Thymus (tissue), 11 donors: Measurements from ENCODE around the gene CTRL. TPM values are rescaled to one million over a fixed set of nuclear protein-coding genes. Genes with fewer than 3 reads are reported as not detected.

Experiments used
- DNase-seq, 9 donors: peaks; one replicate each; pipeline ENCODE4 v3.0.0-alpha.2; 2013; ENCODE audit warnings: low spot score in 9 of 9, low read depth in 6 of 9, missing footprints in 1 of 9
- H3K27ac ChIP-seq, 2 donors: one replicate each; pipeline ENCODE4 v1.5.1; 2013; ENCODE audit warnings: control low read depth in 1 of 2, low read depth in 1 of 2, low read length in 1 of 2, mild to moderate bottlenecking in 1 of 2, moderate library complexity in 1 of 2
- H3K27me3 ChIP-seq, 2 donors: one replicate each; pipeline ENCODE4 v1.5.1; 2013; ENCODE audit warnings: low read length in 1 of 2; ENCODE audit not compliant: control insufficient read depth in 2 of 2, insufficient read depth in 1 of 2
- H3K36me3 ChIP-seq, 2 donors: one replicate each; pipeline ENCODE4 v1.5.1; 2013; ENCODE audit warnings: low read length in 1 of 2, mild to moderate bottlenecking in 1 of 2, moderate library complexity in 1 of 2; ENCODE audit not compliant: control insufficient read depth in 2 of 2, insufficient read depth in 2 of 2
- H3K4me1 ChIP-seq, 2 donors: one replicate each; pipeline ENCODE4 v1.5.1; 2013; ENCODE audit warnings: low read length in 2 of 2; ENCODE audit not compliant: control insufficient read depth in 2 of 2, insufficient read depth in 2 of 2
- H3K4me3 ChIP-seq, 2 donors: one replicate each; pipeline ENCODE4 v1.5.1; 2013; ENCODE audit warnings: low read length in 2 of 2, control low read depth in 1 of 2, mild to moderate bottlenecking in 1 of 2
- H3K9me3 ChIP-seq, 2 donors: one replicate each; pipeline ENCODE4 v1.5.1; 2013; ENCODE audit warnings: low read length in 1 of 2, mild to moderate bottlenecking in 1 of 2; ENCODE audit not compliant: control insufficient read depth in 2 of 2, insufficient read depth in 1 of 2
- WGBS: extraction: QIAGEN DNeasy Blood & Tissue Kit; methylation state at CpG from one replicate; pipeline ENCODE4 v1.1.7; 2013; 5-methylcytosine and 5-hydroxymethylcytosine counted together
- polyA plus RNA-seq: library from polyadenylated mRNA; stranded (reverse); fragments of 200-250 nt; gene quantifications from one replicate; pipeline ENCODE4 v1.2.3, GENCODE V29; 2013
- total RNA-seq: library from RNA; stranded (reverse); fragments of 120-200 nt; gene quantifications from one replicate; pipeline ENCODE4 v1.2.4, GENCODE V29; 2013
- donor health status: healthy.

Gene CTRL
- total and polyA plus RNA-seq, 2 donors: 0.61 to 6.4 TPM

DNA sequence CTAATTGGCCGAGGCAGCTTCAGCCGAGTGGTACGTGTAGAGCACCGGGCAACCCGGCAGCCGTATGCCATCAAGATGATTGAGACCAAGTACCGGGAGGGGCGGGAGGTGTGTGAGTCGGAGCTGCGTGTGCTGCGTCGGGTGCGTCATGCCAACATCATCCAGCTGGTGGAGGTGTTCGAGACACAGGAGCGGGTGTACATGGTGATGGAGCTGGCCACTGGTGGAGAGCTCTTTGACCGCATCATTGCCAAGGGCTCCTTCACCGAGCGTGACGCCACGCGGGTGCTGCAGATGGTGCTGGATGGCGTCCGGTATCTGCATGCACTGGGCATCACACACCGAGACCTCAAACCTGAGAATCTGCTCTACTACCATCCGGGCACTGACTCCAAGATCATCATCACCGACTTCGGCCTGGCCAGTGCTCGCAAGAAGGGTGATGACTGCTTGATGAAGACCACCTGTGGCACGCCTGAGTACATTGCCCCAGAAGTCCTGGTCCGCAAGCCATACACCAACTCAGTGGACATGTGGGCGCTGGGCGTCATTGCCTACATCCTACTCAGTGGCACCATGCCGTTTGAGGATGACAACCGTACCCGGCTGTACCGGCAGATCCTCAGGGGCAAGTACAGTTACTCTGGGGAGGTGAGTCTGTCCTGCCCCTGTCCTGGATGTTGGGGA is 22.5 kb downstream of the CTRL start:
- DNase-seq: no peak
- peaks cover 29 to 30% of the 10 kb centered on the region in 2 donors for H3K36me3 ChIP-seq
- 99% methylated on average over 36 of the region's 36 CpGs for WGBS

DNA sequence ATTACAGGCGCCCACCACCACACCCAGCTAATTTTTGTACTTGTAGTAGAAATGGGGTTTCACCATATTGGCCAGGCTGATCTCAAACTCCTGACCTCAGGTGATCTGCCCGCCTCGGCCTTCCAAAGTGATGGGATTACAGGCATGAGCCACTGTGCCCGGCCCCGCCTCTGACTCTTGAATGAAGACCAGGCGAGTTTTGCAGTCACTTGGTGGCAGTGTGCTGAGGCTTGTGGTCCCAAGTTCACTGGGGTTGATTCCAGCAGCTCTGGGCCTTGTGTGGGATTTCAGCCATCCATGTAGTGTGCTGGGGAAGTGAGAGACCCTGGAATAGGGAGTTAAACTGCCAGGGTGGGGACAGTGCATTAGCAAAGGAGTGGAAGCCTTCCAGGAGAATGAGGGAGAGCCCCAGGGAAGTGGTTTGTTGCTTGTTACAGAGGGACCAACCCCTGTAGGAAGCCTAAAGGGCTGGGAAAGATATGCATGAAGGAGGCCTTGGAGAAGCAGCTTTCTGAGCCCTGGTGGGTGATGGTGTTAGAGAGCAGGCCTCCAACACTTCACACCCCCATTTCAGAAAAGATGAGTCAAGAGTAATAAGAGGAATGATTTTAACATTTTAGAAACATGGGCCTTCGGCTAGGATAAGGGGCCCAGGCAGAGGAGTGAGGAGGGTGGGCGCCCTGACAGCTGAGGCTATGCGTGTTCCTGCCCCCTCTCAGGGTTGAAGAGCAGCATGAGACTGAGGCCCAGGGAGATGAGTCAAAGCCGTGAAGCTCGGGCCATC is 24.1 kb downstream of the CTRL start:
- H3K4me3 ChIP-seq: no peak overlapping the region
- no peak for DNase-seq
- 96% methylated on average over 11 of the region's 11 CpGs for WGBS
- peaks cover 0 to 19% of the 10 kb centered on the region in 2 donors for H3K4me1 ChIP-seq
- H3K27me3 ChIP-seq: no peaks in the 10 kb centered on the region
- no peak overlapping the region for H3K27ac ChIP-seq
- peaks cover 30 to 42% of the 10 kb centered on the region in 2 donors for H3K36me3 ChIP-seq
- no peaks in the 10 kb centered on the region for H3K9me3 ChIP-seq

More for the DNA sequence above, 22.5 kb downstream of the CTRL start:
- Histone ChIP-seq H3K9me3 (no peaks in the 10 kb centered on the region), H3K27ac (no peak overlapping the region), H3K4me1 (peaks cover 0 to 19% of the 10 kb centered on the region in 2 donors), H3K27me3 (no peaks in the 10 kb centered on the region), H3K4me3 (no peak overlapping the region)

DNA sequence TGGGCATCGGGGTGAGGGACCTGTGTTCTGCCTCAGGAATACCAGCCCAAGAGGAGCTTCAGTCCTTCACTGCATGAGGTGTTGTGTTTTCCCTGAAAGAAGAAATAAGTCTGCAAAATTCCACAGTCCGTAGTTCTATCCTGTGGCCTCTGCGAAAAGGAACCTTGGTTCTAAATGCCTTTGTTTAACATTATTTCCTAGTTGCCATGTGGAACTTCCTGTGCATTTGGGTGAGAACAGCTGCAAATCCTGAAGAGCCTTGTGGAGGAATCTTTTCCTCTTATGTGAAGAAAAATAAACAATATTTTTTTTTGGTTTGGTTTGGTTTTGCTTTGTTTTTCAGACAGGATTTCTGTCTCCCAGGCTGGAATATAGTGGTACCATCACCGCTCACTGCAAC is 28.8 kb downstream of the CTRL start:
- WGBS: 98% methylated on average over 4 of the region's 4 CpGs
- Histone ChIP-seq H3K36me3 (peaks cover 9 to 26% of the 10 kb centered on the region in 2 donors), H3K27ac (no peak overlapping the region), H3K27me3 (no peaks in the 10 kb centered on the region), H3K9me3 (no peaks in the 10 kb centered on the region), H3K4me1 (no peaks in the 10 kb centered on the region), H3K4me3 (no peak overlapping the region)
- no peak for DNase-seq

DNA sequence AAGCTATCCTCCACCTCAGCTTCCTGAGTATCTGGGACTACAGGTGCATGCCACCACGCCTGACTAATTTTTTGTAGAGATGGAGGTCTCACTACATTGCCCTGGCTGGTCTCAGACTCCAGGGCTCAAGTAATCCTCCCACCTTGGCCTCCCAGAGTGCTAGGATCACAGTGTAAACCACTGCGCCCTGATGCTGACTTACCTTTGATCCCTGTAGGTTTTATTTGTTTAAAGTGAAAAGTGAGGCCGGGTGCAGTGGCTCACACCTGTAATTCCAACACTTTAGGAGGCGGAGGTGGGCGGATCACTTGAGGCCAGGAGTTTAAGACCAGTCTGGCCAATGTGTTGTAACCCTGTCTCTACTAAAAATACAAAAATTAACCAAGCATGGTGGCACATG is 29.9 kb downstream of the CTRL start:
- Histone ChIP-seq H3K9me3 (no peaks in the 10 kb centered on the region), H3K4me3 (no peak overlapping the region), H3K36me3 (peaks cover 11 to 30% of the 10 kb centered on the region in 2 donors), H3K4me1 (no peaks in the 10 kb centered on the region), H3K27me3 (no peaks in the 10 kb centered on the region), H3K27ac (no peak overlapping the region)
- 98% methylated on average over 5 of the region's 5 CpGs for WGBS
- no peak for DNase-seq

DNA sequence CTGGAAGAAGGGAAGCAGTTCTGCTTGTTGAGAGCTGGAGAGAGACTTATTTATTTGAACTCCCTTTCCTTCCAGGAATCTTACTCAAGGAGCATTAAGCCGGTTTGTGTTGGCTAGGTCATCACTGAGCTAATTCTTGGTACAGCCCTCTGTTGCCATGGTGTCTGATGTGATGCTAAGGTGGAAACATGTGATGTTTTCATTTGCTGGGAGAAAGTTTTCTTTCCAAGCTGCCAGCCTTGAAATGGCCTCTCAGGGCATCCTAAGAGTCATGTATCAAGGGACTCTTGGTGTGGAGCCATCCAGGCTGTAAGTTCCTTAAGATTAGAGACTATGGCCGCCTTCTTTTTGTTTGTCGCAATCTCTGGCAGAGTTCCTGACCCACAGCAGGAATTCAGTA is 34.4 kb downstream of the CTRL start:
- no peak for DNase-seq
- peaks cover 11 to 13% of the 10 kb centered on the region in 2 donors for H3K4me1 ChIP-seq
- 95% methylated on average over 3 of the region's 3 CpGs for WGBS
- H3K36me3 ChIP-seq: peaks cover 6 to 13% of the 10 kb centered on the region in 2 donors
- no peaks in the 10 kb centered on the region for H3K9me3 ChIP-seq
- H3K27ac ChIP-seq: peak overlapping the region in 1 of 2 donors; percentile 15
- no peaks in the 10 kb centered on the region for H3K27me3 ChIP-seq
- no peak overlapping the region for H3K4me3 ChIP-seq

DNA sequence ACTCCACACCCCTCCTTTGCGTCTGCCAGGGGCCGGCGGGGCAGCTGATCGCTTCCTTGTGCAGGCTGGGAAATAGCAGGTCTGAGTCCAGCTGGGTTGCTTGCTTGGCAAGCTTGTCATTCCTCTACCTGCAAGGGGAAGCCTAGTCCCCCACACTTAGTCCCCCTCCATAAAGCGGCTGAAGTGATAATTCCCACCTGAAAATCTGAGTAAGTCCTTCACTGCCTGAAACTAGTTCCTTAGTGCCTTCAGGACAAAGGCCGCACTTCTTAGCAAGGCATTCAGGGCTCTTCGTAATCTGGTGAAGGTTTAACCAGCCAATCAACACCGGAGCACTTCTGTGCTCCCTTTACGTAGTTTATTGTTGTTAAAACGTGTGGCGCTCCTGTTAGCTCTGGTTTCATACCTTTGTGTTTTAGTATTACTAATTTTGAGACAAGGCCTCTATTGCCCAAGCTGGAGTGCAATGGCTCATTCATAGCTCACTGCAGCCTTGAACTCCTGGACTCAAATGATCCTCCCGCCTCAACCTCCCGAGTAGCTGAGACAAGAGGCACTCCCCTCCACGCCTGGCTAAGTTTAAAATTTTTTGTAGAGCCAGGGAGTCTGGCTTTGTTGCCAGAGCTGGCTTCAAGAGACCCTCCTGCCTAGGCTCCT is 37.8 kb downstream of the CTRL start:
- Histone ChIP-seq H3K4me1 (peaks cover 11 to 13% of the 10 kb centered on the region in 2 donors), H3K36me3 (peaks cover 2 to 5% of the 10 kb centered on the region in 2 donors), H3K4me3 (peak overlapping the region; percentile 89 to 100), H3K9me3 (no peaks in the 10 kb centered on the region), H3K27me3 (no peaks in the 10 kb centered on the region), H3K27ac (peak overlapping the region; percentile 59 to 91)
- WGBS: 45% methylated on average over 14 of the region's 14 CpGs
- DNase-seq: no peak

DNA sequence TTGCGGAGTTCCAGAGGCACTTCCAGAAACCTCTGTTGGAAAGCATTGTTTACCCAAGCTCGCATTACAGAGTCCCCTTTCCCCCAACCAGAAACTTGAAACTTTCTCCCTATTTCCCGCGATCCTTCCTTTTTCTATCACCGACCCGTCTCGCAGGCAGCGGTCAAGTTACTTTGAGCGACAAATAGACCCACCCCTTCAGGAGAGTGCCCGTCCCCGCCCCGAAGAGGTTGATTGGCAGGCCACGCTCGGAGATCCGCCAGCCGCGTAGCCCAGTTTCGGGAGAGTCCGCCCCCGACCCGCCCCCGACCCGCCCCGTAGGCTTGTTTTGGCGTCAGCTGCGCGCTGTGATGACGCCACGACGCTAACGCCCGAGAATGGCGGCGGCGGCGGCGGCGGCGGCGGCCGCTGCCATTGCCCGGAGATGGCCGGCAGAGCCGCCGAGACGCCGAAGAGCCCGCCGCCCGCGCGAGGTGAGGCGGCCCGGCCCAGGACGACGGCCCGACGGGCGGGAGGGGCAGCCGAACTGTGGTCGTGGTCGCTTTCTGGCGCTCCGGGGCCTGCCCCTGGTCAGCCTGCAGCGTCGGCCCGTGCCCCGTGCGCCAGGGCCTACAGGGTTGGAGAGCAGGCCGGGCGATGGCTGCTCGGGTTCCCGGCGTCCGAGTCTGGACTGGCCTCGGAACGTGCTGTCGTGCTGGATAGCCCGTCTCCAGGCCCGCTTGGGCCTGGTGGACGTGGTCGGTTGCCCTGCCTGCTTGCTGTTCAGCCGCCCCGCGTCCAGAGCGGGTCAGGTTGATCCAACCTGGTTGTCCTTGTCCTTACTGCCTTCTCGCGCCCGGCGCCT is 38.5 kb downstream of the CTRL start, which contains the start of gene PSKH1:
Gene PSKH1, plus strand, starts transcription at position 356 of the 844 bp plus-strand sequence. CDS start 15,496 bp downstream, outside the sequence.
- Histone ChIP-seq H3K4me1 (peaks cover 11 to 13% of the 10 kb centered on the region in 2 donors), H3K4me3 (peak within 1 kb of the TSS; percentile 89 to 100), H3K36me3 (peaks cover 2 to 5% of the 10 kb centered on the region in 2 donors), H3K27ac (peak within 1 kb of the TSS; percentile 59 to 91), H3K27me3 (no peaks in the 10 kb centered on the region), H3K9me3 (no peaks in the 10 kb centered on the region)
- DNase-seq: peak; percentile 71 to 95 (median 89)
- under 1% methylated on average over 90 of the region's 90 CpGs for WGBS

DNA sequence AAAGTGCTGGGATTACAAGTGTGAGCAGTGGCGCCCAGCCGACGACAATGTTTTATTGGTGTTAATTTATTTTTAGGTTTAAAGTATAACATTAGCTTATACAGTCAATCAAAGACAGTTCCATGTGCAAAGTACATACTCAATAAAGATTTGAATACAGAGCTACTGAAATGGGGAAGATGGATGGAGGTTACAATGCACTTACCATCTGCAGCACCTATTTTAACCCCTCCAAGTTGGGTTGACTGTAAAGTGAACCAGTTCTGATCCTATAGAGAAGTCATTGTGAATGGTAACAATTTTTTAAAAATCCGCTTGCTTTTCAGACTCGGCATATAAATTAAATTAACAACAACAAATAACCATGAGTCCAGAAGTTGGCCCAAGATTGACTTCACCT is 39.3 kb downstream of the CTRL start:
- Histone ChIP-seq H3K27ac (no peak overlapping the region), H3K4me1 (peaks cover 11 to 13% of the 10 kb centered on the region in 2 donors), H3K36me3 (peaks cover 2 to 5% of the 10 kb centered on the region in 2 donors), H3K27me3 (no peaks in the 10 kb centered on the region), H3K9me3 (no peaks in the 10 kb centered on the region), H3K4me3 (peak overlapping the region; percentile 89 to 100)
- WGBS: 87% methylated on average over 5 of the region's 5 CpGs
- DNase-seq: no peak
